Astrocyte (in vitro differentiated cells and primary cell): ENCODE measurements around the gene ZFYVE27. TPM values are rescaled to one million over a fixed set of nuclear protein-coding genes. Genes with fewer than 3 reads are reported as not detected.

Source experiments
- DNase-seq: peaks from one replicate; pipeline ENCODE4 v3.0.0-alpha.2; 2010; ENCODE audit warnings: low read depth
- FAIRE-seq: peaks from 2 replicates; lab custom pipeline; 2011; peaks lifted over from hg19 to GRCh38; lab: Jason Lieb, UNC
- H2AFZ ChIP-seq: 2 replicates; pipeline ENCODE4 v1.6.0; 2012; ENCODE audit warnings: low read depth, low read length, inconsistent platforms
- H3K27ac ChIP-seq: 2 replicates; pipeline ENCODE4 v1.5.1; 2011; ENCODE audit warnings: low read depth, low read length, inconsistent platforms
- H3K27me3 ChIP-seq: 2 replicates; pipeline ENCODE4 v1.6.0; 2011; ENCODE audit warnings: low read length, inconsistent platforms; ENCODE audit not compliant: insufficient read depth
- H3K36me3 ChIP-seq: 2 replicates; pipeline ENCODE4 v1.5.1; 2011; ENCODE audit warnings: low read length, inconsistent platforms; ENCODE audit not compliant: insufficient read depth
- H3K4me1 ChIP-seq: 2 replicates; pipeline ENCODE4 v1.5.1; 2011; ENCODE audit warnings: low read length, inconsistent platforms; ENCODE audit not compliant: insufficient read depth
- H3K4me2 ChIP-seq: 2 replicates; pipeline ENCODE4 v1.6.0; 2012; ENCODE audit warnings: low read length, inconsistent platforms
- H3K4me3 ChIP-seq: 2 replicates; pipeline ENCODE4 v1.5.1; 2011; ENCODE audit warnings: low read depth, mild to moderate bottlenecking, low read length, inconsistent platforms; ENCODE audit not compliant: insufficient read depth
- H3K79me2 ChIP-seq: 2 replicates; pipeline ENCODE4 v1.6.0; 2012; ENCODE audit warnings: mild to moderate bottlenecking, low read length, inconsistent platforms; ENCODE audit not compliant: insufficient read depth
- H3K9ac ChIP-seq: 2 replicates; pipeline ENCODE4 v1.6.0; 2012; ENCODE audit warnings: mild to moderate bottlenecking, low read length, inconsistent platforms
- H3K9me3 ChIP-seq: 2 replicates; pipeline ENCODE4 v1.5.1; 2012; ENCODE audit warnings: low read depth, mild to moderate bottlenecking, low read length, inconsistent platforms; ENCODE audit not compliant: insufficient read depth
- H4K20me1 ChIP-seq: 2 replicates; pipeline ENCODE4 v1.6.0; 2012; ENCODE audit warnings: low read length, inconsistent platforms; ENCODE audit not compliant: insufficient read depth
- H3K27ac Mint-ChIP-seq: one replicate; pipeline ENCODE4 v1.8.0; 2021; ENCODE audit warnings: mild to moderate bottlenecking, mixed read lengths; ENCODE audit not compliant: unreplicated experiment
- H3K27me3 Mint-ChIP-seq: one replicate; pipeline ENCODE4 v1.8.0; 2021; ENCODE audit warnings: low read depth, mixed read lengths; ENCODE audit not compliant: unreplicated experiment
- H3K36me3 Mint-ChIP-seq: one replicate; pipeline ENCODE4 v1.8.0; 2021; ENCODE audit warnings: low read depth, mixed read lengths; ENCODE audit not compliant: unreplicated experiment
- H3K4me1 Mint-ChIP-seq: one replicate; pipeline ENCODE4 v1.8.0; 2021; ENCODE audit warnings: low read depth, mixed read lengths; ENCODE audit not compliant: unreplicated experiment
- H3K4me3 Mint-ChIP-seq: one replicate; pipeline ENCODE4 v1.8.0; 2021; ENCODE audit warnings: mild to moderate bottlenecking, moderate library complexity, mixed read lengths; ENCODE audit not compliant: unreplicated experiment
- H3K9me3 Mint-ChIP-seq: one replicate; pipeline ENCODE4 v1.8.0; 2021; ENCODE audit warnings: mild to moderate bottlenecking, mixed read lengths; ENCODE audit not compliant: unreplicated experiment
- CTCF ChIP-seq: IDR thresholded peaks from 2 replicates; pipeline ENCODE4 v1.5.1; 2011; ENCODE audit warnings: low read depth, mild to moderate bottlenecking, inconsistent platforms, low read length, moderate library complexity; ENCODE audit not compliant: insufficient read depth
- EZH2 ChIP-seq: IDR thresholded peaks from 2 replicates; pipeline ENCODE4 v1.6.1; 2012; ENCODE audit warnings: mild to moderate bottlenecking, low read length, inconsistent platforms; ENCODE audit not compliant: insufficient read depth
- total RNA-seq: library from RNA; stranded (reverse); gene quantifications from 2 replicates; pipeline ENCODE4 v1.2.1, GENCODE V29; 2021

ZFYVE27 gene
- total RNA-seq, 1 donor from 2014 or later, result 32.8 TPM

- H3K4me3 Mint-ChIP-seq, result no peak overlapping the region
- Histone ChIP-seq H3K9ac (no peak overlapping the region), H3K36me3 (no peaks in the 10 kb centered on the region), H4K20me1 (no peaks in the 10 kb centered on the region), H3K4me3 (no peak overlapping the region), H3K27ac (no peak overlapping the region), H3K79me2 (no peaks in the 10 kb centered on the region), H3K27me3 (peaks cover 4% of the 10 kb centered on the region), H3K9me3 (no peaks in the 10 kb centered on the region), H2AFZ (no peak overlapping the region), H3K4me2 (no peak overlapping the region), H3K4me1 (no peaks in the 10 kb centered on the region)
- FAIRE-seq (no peak), DNase-seq (no peak)
- H3K9me3 Mint-ChIP-seq, result peaks cover 2% of the 10 kb centered on the region
- no peak overlapping the region for H3K27ac Mint-ChIP-seq
- peaks cover 4% of the 10 kb centered on the region for H3K4me1 Mint-ChIP-seq
- peaks cover 2% of the 10 kb centered on the region for H3K36me3 Mint-ChIP-seq
- no peak for TF ChIP-seq CTCF
- no peak for TF ChIP-seq EZH2
- H3K27me3 Mint-ChIP-seq, result peaks cover 24% of the 10 kb centered on the region
These were observed 69.0 kb downstream of the ZFYVE27 start for GRCh38 chr10:97805949-97806348.

GRCh38 chr10:97810446-97810845, 73.5 kb downstream of the ZFYVE27 start:
- peak; percentile 59 for DNase-seq
- Mint-ChIP-seq H3K9me3 (no peaks in the 10 kb centered on the region), H3K27ac (no peak overlapping the region), H3K4me1 (peaks cover 8% of the 10 kb centered on the region), H3K27me3 (peaks cover 15% of the 10 kb centered on the region), H3K36me3 (peaks cover 2% of the 10 kb centered on the region), H3K4me3 (no peak overlapping the region)
- no peaks in the 10 kb centered on the region for H3K36me3 ChIP-seq
- peaks cover 4% of the 10 kb centered on the region for H3K27me3 ChIP-seq
- no peaks in the 10 kb centered on the region for H4K20me1 ChIP-seq
- no peak for FAIRE-seq
- H3K9ac ChIP-seq, result no peak overlapping the region
- no peaks in the 10 kb centered on the region for H3K79me2 ChIP-seq
- no peaks in the 10 kb centered on the region for H3K4me1 ChIP-seq
- H2AFZ ChIP-seq, result no peak overlapping the region
- TF ChIP-seq EZH2, result no peak
- H3K9me3 ChIP-seq, result no peaks in the 10 kb centered on the region
- H3K27ac ChIP-seq, result no peak overlapping the region
- peak overlapping the region; percentile 34 for H3K4me2 ChIP-seq
- H3K4me3 ChIP-seq, result no peak overlapping the region

Other genes starting within 250 kb of the ZFYVE27 start
- 84.4 and 97.2 TPM in 2 replicates for gene MMS19, start 238.7 kb upstream of the ZFYVE27 start, total RNA-seq
- 73.1 and 81.9 TPM in 2 replicates for gene UBTD1, start 238.2 kb upstream of the ZFYVE27 start, total RNA-seq
- gene ANKRD2, start 164.3 kb upstream of the ZFYVE27 start, total RNA-seq, result 0.22 and 0.36 TPM in 2 replicates
- 0.23 and 0.31 TPM in 2 replicates for gene HOGA1, start 152.7 kb upstream of the ZFYVE27 start, total RNA-seq
- gene C10orf62, start 147.4 kb upstream of the ZFYVE27 start, total RNA-seq, result not detected in 2 replicates
- 15.8 and 16.2 TPM in 2 replicates for gene MORN4, start 103.6 kb upstream of the ZFYVE27 start, total RNA-seq
- 32.9 and 37.8 TPM in 2 replicates for gene PI4K2A, start 96.5 kb upstream of the ZFYVE27 start, total RNA-seq
- gene AVPI1, start 49.9 kb upstream of the ZFYVE27 start, total RNA-seq, result 5.0 and 5.6 TPM in 2 replicates
- 69.7 and 79.2 TPM in 2 replicates for gene MARVELD1, start 23.4 kb upstream of the ZFYVE27 start, total RNA-seq
- gene SFRP5, start 34.9 kb downstream of the ZFYVE27 start, total RNA-seq, result 0.14 and 0.16 TPM in 2 replicates
- gene GOLGA7B, start 112.7 kb downstream of the ZFYVE27 start, total RNA-seq, result 0.16 TPM in 1 of 2 replicates, not detected in the other